A673 (cell line): Measurements from ENCODE around the gene DNAJC27. TPM values are rescaled to one million over a fixed set of nuclear protein-coding genes. Genes with fewer than 3 reads are reported as not detected.

Experiments used
- BruUV-seq: library from RNA; stranded (reverse); fragments of 400-500 nt; replicated peaks from 2 replicates; lab custom pipeline; 2021; lab: Mats Ljungman, UMichigan
- CTCF ChIA-PET: fragments of 300-600 bp; sonication (Branson Sonifier 250); formaldehyde crosslinking; loops from one replicate; lab custom pipeline; 2022; ENCODE audit warnings: antibody characterized with exemption; lab: Charles Lee
- POLR2A ChIA-PET: fragments of 300-600 bp; sonication (Branson Sonifier 250); formaldehyde crosslinking; loops from one replicate; lab custom pipeline; 2022; ENCODE audit warnings: antibody characterized with exemption; ENCODE audit not compliant: low non-redundant PET; lab: Charles Lee
- DNase-seq: peaks from one replicate; pipeline ENCODE4 v3.0.0-alpha.2; 2015; ENCODE audit warnings: low spot score
- H3K27ac ChIP-seq: fragments of 200-600 bp; sonication (generic); 2 replicates; pipeline ENCODE4 v1.5.1; 2016; ENCODE audit warnings: mixed run types, low read depth, mild to moderate bottlenecking, mixed read lengths, antibody characterized with exemption, low read length; ENCODE audit not compliant: poor library complexity, severe bottlenecking
- H3K27me3 ChIP-seq: fragments of 200-600 bp; sonication (generic); replicated peaks from 2 replicates; pipeline ENCODE4 v1.6.1; 2017; ENCODE audit warnings: mixed run types, low read depth, mild to moderate bottlenecking, mixed read lengths, antibody characterized with exemption, low read length; ENCODE audit not compliant: insufficient read depth, poor library complexity
- H3K36me3 ChIP-seq: fragments of 200-600 bp; sonication (generic); 2 replicates; pipeline ENCODE4 v1.6.1; 2016; ENCODE audit warnings: mixed run types, mild to moderate bottlenecking, mixed read lengths, antibody characterized with exemption, low read length; ENCODE audit not compliant: insufficient read depth, poor library complexity, severe bottlenecking
- H3K4me1 ChIP-seq: fragments of 200-600 bp; sonication (generic); 2 replicates; pipeline ENCODE4 v1.6.1; 2017; ENCODE audit warnings: mixed run types, mild to moderate bottlenecking, mixed read lengths, antibody characterized with exemption, low read length; ENCODE audit not compliant: insufficient read depth, poor library complexity, severe bottlenecking
- H3K4me3 ChIP-seq: fragments of 200-600 bp; sonication (generic); 2 replicates; pipeline ENCODE4 v1.5.1; 2016; ENCODE audit warnings: low read depth, mixed run types, mild to moderate bottlenecking, mixed read lengths, low read length; ENCODE audit not compliant: poor library complexity, severe bottlenecking
- H3K9me3 ChIP-seq: fragments of 200-600 bp; sonication (generic); 2 replicates; pipeline ENCODE4 v1.6.1; 2016; ENCODE audit warnings: mixed run types, low read depth, mild to moderate bottlenecking, mixed read lengths, antibody characterized with exemption, low read length; ENCODE audit not compliant: poor library complexity, severe bottlenecking
- EZH2 ChIP-seq: fragments of 200-600 bp; sonication (generic); IDR thresholded peaks from 2 replicates; pipeline ENCODE4 v1.6.1; 2017; ENCODE audit warnings: borderline replicate concordance, low read depth, mild to moderate bottlenecking, mixed read lengths, antibody characterized with exemption, low read length; ENCODE audit not compliant: poor library complexity, severe bottlenecking
- intact Hi-C: fragments of 100-400 bp; cut with micrococcal nuclease; formaldehyde crosslinking; loops from one replicate; pipeline ENCODE4 v1.10.0; 2022; ENCODE audit not compliant: unreplicated experiment
- total RNA-seq: library from RNA; stranded (reverse); gene quantifications from 2 replicates; pipeline ENCODE4 v1.2.3, GENCODE V29; 2021
- TF ChIP-seq, protein P1 (sequence below): fragments of 300-800, 200-600 bp; sonication (generic); conservative IDR thresholded peaks from 2 replicates; pipeline ENCODE4 v1.5.1; 2017; ENCODE audit warnings: low read depth, mild to moderate bottlenecking, antibody characterized with exemption, low read length, moderate library complexity, mixed read lengths

DNAJC27 gene
- total RNA-seq, 1 experiment from 2014 or later, result 4.4 TPM

DNA sequence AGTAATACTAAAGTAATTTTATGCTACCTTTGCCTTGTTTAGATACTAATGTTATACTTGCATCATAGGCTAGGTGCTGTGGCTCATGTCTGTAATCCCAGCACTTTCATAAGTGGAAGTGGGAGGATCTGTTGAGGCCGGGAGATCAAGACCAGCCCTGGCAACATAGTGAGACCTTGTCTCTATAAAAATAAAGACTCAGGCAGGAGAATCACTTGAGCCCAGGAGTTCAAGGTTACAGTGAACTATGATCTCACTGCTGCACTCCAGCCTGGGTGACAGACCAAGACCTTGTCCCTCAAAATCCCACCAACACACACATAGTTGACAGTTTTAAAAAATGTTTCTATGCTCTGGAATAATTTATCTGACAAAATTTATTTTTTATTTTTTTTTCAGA lies 6.9 kb upstream of the DNAJC27 start:
- no peaks in the 10 kb centered on the region for H3K9me3 ChIP-seq
- no peak overlapping the region for H3K4me3 ChIP-seq
- ChIA-PET CTCF (no interaction called here), POLR2A (no interaction called here)
- no TSS peak for BruUV-seq
- TF ChIP-seq, protein P1, sequence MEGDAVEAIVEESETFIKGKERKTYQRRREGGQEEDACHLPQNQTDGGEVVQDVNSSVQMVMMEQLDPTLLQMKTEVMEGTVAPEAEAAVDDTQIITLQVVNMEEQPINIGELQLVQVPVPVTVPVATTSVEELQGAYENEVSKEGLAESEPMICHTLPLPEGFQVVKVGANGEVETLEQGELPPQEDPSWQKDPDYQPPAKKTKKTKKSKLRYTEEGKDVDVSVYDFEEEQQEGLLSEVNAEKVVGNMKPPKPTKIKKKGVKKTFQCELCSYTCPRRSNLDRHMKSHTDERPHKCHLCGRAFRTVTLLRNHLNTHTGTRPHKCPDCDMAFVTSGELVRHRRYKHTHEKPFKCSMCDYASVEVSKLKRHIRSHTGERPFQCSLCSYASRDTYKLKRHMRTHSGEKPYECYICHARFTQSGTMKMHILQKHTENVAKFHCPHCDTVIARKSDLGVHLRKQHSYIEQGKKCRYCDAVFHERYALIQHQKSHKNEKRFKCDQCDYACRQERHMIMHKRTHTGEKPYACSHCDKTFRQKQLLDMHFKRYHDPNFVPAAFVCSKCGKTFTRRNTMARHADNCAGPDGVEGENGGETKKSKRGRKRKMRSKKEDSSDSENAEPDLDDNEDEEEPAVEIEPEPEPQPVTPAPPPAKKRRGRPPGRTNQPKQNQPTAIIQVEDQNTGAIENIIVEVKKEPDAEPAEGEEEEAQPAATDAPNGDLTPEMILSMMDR, result no peak
- no peak for TF ChIP-seq EZH2
- no peak overlapping the region for H3K27ac ChIP-seq
- intact Hi-C loops, result loop anchor here (5.0 kb wide), 1 partner anchor 64 kb away; the partner anchor contains the start of gene EFR3B
- H3K27me3 ChIP-seq, result no peaks in the 10 kb centered on the region
- H3K4me1 ChIP-seq, result peaks cover 5% of the 10 kb centered on the region
- no peaks in the 10 kb centered on the region for H3K36me3 ChIP-seq
- DNase-seq, result no peak

GRCh38 chr2:24977631-24978030 lies 5.9 kb upstream of the DNAJC27 start:
- TF ChIP-seq, protein P1, result no peak
- TF ChIP-seq EZH2, result no peak
- Histone ChIP-seq H3K4me1 (peaks cover 10% of the 10 kb centered on the region), H3K36me3 (no peaks in the 10 kb centered on the region), H3K27me3 (no peaks in the 10 kb centered on the region), H3K27ac (no peak overlapping the region), H3K4me3 (no peak overlapping the region), H3K9me3 (no peaks in the 10 kb centered on the region)
- CTCF ChIA-PET, result interaction anchor here (0.6 kb wide), 1 partner anchor 152 kb away, joined by 3 read pairs; no protein-coding TSS in a partner anchor
- POLR2A ChIA-PET, result no interaction called here
- peak; percentile 35 for DNase-seq
- no TSS peak for BruUV-seq
- intact Hi-C loops, result loop anchor here (5.0 kb wide), 1 partner anchor 65 kb away; the partner anchor contains the start of gene EFR3B

DNA sequence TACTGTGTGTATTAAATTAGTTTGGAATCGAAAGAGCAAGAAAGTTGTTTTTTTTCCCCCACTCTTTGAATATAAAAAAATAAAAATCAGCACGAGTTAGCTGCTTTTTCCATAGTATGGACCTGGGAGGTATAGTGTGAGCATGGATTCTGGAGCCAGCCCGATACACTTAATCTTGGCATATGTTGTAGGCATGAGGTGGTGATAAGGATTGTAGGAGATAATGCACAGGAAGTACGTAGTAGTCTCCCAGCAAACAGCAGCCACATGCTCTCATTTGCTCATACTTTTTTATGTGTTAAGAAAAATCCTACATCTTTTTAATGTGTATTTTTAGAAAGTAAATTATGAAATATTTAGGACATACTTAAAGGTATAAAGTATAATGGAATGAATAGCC lies 2.1 kb upstream of the DNAJC27 start:
- Histone ChIP-seq H3K4me3 (no peak overlapping the region), H3K9me3 (no peaks in the 10 kb centered on the region), H3K4me1 (peaks cover 10% of the 10 kb centered on the region), H3K27ac (no peak overlapping the region), H3K27me3 (no peaks in the 10 kb centered on the region), H3K36me3 (no peaks in the 10 kb centered on the region)
- TF ChIP-seq, protein P1, result no peak
- TF ChIP-seq EZH2, result no peak
- ChIA-PET POLR2A (no interaction called here), CTCF (no interaction called here)
- no peak for DNase-seq
- no TSS peak for BruUV-seq
- intact Hi-C loops, result loop anchor here (2.0 to 5.0 kb wide), 2 partner anchors 223 to 552 kb away; no protein-coding TSS in a partner anchor
